Dedifferentiated amniotic fluid mesenchymal stem cell (primary cell): ENCODE data around the gene SEMA7A.

Experiments used
- DNase-seq: peaks from one replicate; pipeline ENCODE4 v3.0.0-alpha.2; 2016; ENCODE audit errors: extremely low spot score

Gene SEMA7A

GRCh38 chr15:74430510-74430951, 3.2 kb downstream of the SEMA7A start:
- DNase-seq, result no peak

- no peak for DNase-seq
Measured at GRCh38 chr15:74429781-74430400, 3.9 kb downstream of the SEMA7A start.

GRCh38 chr15:74428970-74429780, 4.6 kb downstream of the SEMA7A start:
- no peak for DNase-seq

- no peak for DNase-seq
Measured at GRCh38 chr15:74428442-74428787, 5.3 kb downstream of the SEMA7A start.

- DNase-seq, result no peak
Measured at GRCh38 chr15:74427607-74428441, 5.9 kb downstream of the SEMA7A start.

GRCh38 chr15:74426404-74427281, 7.1 kb downstream of the SEMA7A start:
- DNase-seq, result no peak

- no peak for DNase-seq
Measured at GRCh38 chr15:74425630-74426029, 8.1 kb downstream of the SEMA7A start.

GRCh38 chr15:74424901-74425528, 8.7 kb downstream of the SEMA7A start:
- DNase-seq, result no peak

- no peak for DNase-seq
Measured at GRCh38 chr15:74423431-74424257, 10.1 kb downstream of the SEMA7A start.

GRCh38 chr15:74422652-74423430, 10.9 kb downstream of the SEMA7A start:
- peak; percentile 34 for DNase-seq

GRCh38 chr15:74422265-74422651, 11.5 kb downstream of the SEMA7A start:
- DNase-seq, result no peak

- no peak for DNase-seq
Measured at GRCh38 chr15:74421302-74422245, 12.2 kb downstream of the SEMA7A start.

- DNase-seq, result no peak
Measured at GRCh38 chr15:74420193-74420905, 13.4 kb downstream of the SEMA7A start.

GRCh38 chr15:74419432-74419831, 14.3 kb downstream of the SEMA7A start:
- no peak for DNase-seq

GRCh38 chr15:74418575-74419338, 15.0 kb downstream of the SEMA7A start:
- no peak for DNase-seq

- no peak for DNase-seq
Measured at GRCh38 chr15:74417670-74418069, 16.1 kb downstream of the SEMA7A start.

GRCh38 chr15:74417225-74417624, 16.5 kb downstream of the SEMA7A start:
- no peak for DNase-seq
